Measurements from ENCODE around the gene PAK3.

DNA sequence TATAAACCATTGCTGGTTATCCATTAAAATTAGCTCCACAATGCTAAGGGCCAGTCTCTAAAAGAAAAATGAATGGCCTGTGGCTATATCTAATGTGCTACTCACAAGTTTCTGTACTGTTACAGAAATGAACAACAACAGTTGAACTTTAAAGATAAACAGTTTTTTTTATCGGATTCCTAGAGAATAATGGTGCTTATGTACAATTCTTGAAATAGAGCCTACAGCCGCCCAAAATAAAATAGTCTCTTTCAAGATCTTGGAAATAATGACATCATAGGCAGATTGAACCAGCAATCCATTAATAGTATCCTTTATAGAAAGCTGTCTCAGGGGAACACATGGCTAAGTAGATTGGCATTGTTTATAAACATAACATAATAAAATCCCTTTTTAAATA is 23.4 kb downstream of the PAK3 start:
- no peak for TF ChIP-seq ZBTB2 (IDR thresholded peaks at IDR 0.05)
- TF ChIP-seq SIN3A (IDR thresholded peaks at IDR 0.05; ENCODE audit: borderline replicate concordance in 2 of 2, control insufficient read depth in 1 of 2, low read depth in 2 of 2, low read length in 2 of 2): no peak
- TF ChIP-seq POLR2AphosphoS5 (IDR thresholded peaks at IDR 0.05; ENCODE audit: control insufficient read depth, insufficient read depth, low read depth, low read length): no peak
- TF ChIP-seq ZNF57 (CRISPR knock-in tag; IDR thresholded peaks at IDR 0.05): no peak
- TF ChIP-seq SMARCA5 (IDR thresholded peaks at IDR 0.05): no peak
- TF ChIP-seq ZNF197 (CRISPR knock-in tag; IDR thresholded peaks at IDR 0.05; ENCODE audit: low read depth): no peak
- TF ChIP-seq ZNF780A (CRISPR knock-in tag; IDR thresholded peaks at IDR 0.05): no peak
- no peak for TF ChIP-seq NCOA4 (IDR thresholded peaks at IDR 0.05; ENCODE audit: partially characterized antibody)
- no peak for TF ChIP-seq POLR2A (conservative IDR thresholded peaks at IDR 0.05)
